Umbilical cord (tissue), 2 donors: Measurements from ENCODE around the gene ICAM2. TPM values are rescaled to one million over a fixed set of nuclear protein-coding genes. Genes with fewer than 3 reads are reported as not detected.
"Not testable (repeated sequence)": the region's sequence is repeated elsewhere in the genome, so short reads cannot be mapped to it uniquely, and the experiment has no call there.

Source experiments
- DNase-seq: peaks from one replicate; pipeline ENCODE4 v3.0.0-alpha.2; 2015; ENCODE audit warnings: low spot score
- total RNA-seq: library from RNA; depleted of rRNA; stranded (reverse); fragments of >200 nt; gene quantifications from one replicate; pipeline ENCODE4 v1.2.3, GENCODE V29; 2014; ENCODE audit warnings: low replicate concordance; ENCODE audit not compliant: insufficient read depth

The ICAM2 gene
- total RNA-seq, 1 donor from 2014 or later, result 7.2 TPM

DNA sequence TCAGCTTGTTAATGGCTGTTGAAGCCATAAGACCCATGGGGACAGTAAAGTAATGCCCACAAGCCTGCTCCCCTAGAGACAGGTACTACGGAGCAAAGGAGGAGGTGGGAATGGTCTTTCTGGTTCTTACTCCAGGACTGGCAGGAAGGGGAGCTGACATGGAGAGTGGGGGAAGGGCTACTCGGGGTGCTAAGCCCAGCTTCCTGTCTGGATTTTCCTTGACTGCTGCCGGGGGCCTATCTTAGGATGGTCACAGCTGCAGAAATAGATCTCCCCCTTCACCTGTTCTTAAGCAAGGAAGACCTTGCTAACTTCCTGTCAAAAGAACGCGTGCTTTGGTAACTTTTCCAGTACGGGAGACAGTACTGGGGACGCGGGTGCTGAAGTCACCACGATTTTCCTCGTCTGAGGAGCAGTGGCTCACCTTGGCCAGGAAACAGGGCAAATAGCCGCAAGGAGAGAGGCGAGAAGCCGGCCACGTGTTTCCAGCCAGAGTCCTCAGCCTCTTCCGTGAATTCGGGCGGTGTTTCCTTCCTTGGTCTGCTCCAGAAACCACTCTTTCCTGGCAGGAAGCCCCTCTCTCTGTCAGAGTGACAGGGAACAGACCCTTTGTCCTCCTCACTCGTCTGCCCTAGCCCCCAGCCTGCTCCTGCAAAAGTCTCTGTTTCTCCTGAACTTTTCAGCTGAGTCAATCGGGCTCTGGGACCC is 22.9 kb downstream of the ICAM2 start:
- peak; percentile 29 for DNase-seq

DNA sequence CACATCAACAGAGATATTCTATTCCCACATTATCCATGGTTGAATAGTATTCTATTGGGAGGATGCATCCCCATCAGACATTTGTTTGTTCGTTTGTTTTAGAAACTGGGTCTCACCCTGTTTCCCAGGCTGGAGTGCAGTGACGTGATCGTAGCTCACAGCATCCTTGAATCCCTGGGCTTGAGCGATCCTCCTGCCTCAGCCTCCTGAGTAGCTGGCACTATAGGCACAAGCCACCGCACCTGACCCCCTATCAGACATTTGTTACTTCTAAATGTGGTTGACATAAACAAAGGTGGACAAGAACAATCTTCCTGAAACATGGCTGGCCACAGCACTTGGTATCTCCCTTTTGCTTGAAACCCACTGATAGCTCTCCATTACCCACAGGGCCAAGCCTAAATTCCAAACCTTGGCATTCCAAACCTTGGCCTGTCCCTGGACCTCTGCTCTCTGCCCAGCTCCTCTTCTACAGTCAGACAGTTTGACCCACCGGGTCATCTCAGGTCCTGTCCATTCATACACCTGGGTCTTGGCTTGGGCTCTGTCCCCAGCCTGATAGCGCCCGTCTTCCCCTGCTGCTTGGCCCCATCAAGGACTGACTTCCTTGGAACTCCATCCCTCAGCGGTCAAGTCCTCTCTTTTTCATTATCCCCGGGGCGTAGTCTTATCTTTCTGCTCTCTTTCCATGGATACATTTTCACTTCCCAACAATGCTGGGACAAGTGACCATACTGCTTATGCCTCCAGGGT is 23.8 kb downstream of the ICAM2 start:
- no peak for DNase-seq

DNA sequence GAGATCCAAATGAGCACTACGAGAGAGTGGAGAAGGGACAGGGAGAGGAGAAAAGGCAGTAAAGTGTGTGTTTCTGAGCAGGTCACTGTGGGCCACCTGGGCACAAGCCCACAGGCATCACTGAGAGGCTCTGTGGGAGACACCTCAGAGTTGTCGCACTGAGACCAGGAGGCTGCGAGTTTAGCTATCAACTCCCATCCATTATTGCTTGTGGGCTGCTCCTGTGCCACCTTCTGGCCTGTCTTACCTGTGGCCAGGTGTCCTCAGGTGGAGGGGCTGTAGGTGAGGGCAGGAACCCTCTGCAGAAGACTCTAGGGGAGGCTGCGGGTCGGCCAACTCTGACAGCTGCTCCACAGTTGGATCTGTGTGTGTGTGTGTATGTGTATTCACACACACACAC is 24.8 kb downstream of the ICAM2 start:
- no peak for DNase-seq

DNA sequence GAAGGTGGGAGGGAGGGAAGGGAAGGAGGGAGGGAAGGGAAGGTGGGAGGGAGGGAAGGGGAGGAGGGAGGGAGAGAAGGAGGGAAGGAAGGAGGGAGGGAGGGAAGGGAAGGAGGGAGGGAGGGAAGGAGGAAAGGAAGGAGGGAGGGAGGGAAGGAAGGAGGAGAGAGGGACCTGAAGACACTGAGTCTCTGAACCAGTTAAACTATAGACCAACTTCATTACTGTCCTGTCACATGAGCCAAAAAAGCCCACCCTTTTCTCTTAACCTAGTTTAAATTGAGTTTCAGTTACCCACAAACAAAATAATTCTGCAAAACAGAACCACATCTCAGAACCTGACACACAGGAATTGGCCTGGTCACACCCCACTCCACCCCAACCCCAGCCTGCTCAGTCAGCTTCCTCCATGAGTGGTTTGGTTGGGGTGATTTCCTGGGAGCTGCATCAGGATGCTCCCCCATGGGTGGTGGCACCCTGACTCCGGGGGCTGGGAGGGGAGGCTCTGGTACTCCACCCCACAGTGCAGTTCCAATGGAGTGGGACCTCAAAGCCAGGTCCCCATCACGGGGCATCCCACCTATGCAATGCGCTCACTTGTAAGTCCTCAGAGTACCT is 27.0 kb downstream of the ICAM2 start:
- DNase-seq, result no peak

DNA sequence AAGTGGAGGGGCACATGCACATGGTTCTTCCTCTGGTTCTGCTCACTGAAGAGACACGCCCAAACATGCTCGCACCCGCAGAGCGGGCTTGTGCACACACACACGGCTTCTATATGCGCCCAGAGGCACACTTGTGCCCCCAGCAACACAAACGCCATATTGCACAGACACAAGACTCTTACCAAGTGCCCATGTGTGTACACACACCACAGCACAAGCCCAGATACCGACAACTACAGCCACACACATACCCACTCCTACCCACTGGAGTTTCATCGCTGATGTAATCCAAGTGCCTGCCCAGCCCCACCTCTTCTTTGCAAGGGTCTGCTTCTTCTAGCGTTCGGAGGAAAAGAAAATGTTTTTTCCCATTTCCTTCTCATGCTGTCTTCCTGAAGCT is 28.8 kb downstream of the ICAM2 start:
- no peak for DNase-seq

DNA sequence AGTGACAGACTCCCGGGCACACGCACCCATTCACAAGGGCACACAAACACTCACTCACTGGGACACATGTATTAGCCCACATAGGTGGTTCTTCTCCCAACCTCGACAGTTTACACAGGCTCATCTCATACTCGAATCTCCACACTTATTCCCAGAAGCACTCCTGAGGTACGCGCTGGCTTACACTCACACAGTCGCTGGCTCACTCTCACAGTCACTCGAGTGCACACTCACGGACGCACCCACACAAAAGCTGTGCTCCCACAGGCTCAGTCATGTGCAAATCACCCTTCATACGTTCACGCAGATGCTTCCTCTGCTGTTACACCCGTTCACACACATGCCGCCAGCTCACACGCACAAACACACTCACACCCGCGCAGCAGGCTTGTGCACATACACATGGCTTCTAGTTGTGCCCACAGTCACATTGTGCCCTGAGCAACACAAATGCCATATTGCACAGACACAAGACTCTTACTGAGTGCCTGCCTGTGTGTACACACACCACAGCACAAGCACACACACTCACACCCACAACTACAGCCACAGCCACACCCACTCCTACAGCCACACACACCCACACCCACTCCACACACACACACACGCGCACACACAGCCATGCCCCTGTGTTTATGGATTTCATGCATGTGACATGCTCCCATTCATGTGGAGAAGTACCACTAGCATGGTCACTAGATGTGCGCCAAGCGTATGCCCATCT is 30.6 kb downstream of the ICAM2 start:
- no peak for DNase-seq

- peak; percentile 85 for DNase-seq
Observed at GRCh38 chr17:63988741-63989621, 31.5 kb downstream of the ICAM2 start.

DNA sequence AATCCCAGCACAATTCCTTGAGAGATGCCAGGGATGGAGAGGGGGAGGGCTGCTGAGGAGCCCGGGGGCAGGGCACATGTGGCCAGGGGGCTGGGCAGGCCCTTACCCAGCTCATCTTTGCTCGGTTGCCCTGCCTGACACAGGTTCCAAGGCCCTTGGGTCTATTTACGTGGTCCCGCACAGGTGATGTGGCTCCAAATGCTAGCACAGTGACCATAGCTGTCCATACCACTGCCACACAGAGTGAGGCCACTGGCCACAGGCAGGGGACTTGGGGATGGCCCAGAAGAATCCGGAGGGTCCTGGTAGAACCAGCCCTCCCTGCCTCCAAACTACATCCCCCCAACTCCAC is 32.3 kb downstream of the ICAM2 start:
- no peak for DNase-seq

DNA sequence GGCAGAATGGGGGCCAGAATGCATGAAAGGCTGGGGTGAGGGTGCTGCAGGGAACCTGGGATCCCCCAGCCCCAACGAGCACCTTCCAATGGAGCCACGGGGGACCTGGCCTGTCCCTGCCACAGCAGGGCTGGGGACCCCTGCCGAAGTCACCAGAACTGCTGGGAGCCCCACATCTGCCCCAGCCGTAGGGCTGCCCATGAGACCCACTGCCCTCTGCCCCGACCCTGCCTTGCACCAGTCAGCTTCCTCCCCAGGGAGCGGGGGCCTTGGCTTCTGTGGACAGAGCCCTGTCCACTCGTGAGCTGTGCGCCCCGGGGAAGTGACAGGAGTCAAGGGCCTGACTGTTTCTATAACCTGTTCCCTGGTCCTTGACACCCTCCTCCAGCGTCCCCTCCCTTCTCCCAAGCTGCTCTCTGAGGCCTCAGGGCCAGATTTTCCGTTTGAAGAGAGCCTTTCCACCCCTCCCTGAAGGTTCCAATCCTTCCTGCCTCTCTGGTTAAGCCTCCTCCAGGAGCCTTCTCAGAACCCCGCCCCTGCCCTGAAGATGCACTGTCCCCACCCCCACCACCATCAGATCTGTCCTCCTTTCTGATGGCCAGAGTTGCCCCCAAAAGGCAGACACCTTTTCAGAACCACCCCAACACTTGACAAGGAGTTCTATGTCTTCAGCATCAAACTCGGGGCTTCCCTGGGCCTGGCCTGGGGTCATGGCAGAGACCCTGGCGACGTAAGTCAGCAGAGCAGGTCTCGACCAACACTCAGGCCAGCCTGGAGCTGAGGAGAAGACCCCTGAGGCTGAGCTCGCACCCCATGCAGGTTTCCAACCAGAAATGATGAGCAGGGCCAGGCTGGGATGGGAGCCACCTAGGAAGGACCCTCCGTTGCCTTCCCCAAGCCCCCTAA is 33.0 kb downstream of the ICAM2 start:
- peak; percentile 54 for DNase-seq

- no peak for DNase-seq
Observed at GRCh38 chr17:63986821-63987220, 33.6 kb downstream of the ICAM2 start.

DNA sequence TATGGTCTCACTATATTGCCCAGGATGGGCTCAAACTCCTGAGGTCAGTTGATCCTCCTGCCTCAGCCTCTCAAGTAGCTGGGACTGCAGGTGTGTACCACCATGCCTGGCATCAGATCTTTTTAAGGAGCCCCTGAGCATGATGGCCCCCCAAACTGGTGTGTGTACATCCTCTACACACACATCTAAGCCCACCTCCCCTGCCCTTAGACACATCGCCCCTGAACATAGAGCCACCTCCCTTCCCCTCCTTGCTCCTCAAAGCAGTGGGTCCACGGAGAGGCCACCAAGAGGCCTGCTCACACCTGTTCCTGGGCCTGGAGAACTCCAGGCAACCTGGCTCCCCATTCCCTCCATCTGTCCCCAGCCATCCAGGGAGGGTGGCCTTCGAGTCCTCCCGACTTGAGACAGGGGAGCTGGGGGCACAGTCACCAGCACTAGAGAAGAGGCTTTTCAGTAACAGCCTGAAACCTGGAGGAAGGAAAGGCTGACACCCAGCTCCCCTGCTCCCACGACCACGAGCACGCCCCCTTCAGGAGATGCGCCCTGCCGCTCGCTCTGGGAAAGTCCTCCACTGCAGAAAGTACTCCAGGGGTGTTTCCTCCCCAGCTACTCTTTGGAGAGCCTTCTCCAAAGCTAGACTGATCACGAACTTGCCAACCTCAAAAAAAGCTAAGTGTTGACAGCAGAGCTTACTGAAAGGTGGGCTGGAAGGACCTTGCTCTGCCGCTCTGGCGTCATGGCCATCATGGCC is 34.9 kb downstream of the ICAM2 start:
- DNase-seq, result no peak

- peak; percentile 86 for DNase-seq
Observed at GRCh38 chr17:63984651-63985386, 35.6 kb downstream of the ICAM2 start.

DNA sequence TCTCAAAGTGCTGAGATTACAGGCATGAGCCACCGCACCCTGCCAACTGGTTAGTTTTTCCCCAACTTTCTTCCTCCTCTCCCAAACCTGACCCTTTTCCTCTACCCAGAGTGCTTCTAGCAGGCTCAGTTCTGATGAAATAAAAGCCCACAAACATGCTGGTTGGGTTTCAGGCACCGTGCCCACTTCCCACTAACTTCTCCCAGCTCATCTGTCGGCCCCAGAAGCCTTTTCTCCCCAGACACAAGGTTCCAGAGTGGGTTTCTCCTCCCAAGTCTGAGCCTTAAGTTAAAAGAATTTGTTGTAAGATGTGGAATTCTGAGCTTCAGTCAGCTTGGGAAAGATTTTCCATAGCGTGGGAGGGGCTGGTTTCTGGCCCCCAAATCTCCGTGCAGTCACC is 36.2 kb downstream of the ICAM2 start:
- DNase-seq, result peak; percentile 54

- no peak for DNase-seq
Observed at GRCh38 chr17:63983320-63983719, 37.1 kb downstream of the ICAM2 start.

DNA sequence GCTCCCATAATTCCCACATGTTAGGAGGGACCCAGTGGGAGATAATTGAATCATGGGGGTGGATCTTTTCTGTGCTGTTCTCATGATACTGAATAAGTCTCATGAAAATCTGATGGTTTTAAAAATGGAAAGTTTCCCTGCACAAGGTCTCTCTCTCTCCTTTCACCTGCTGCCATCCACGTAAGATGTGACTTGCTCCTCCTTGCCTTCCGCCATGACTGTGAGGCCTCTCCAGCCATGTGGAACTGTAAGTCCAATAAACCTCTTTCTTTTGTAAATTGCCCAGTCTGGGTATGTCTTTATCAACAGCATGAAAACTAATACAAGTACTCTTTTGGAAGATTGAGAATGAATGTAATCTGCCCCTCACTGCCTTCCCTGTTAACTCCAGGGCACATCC is 37.8 kb downstream of the ICAM2 start:
- DNase-seq, result not testable (repeated sequence)

- DNase-seq, result no peak
Observed at GRCh38 chr17:63978272-63979200, 41.9 kb downstream of the ICAM2 start.

GRCh38 chr17:63976702-63977101 is 43.7 kb downstream of the ICAM2 start:
- no peak for DNase-seq
